Measurements from ENCODE around the gene BRSK1. TPM values are rescaled to one million over a fixed set of nuclear protein-coding genes. Genes with fewer than 3 reads are reported as not detected.

Gene BRSK1
- total RNA-seq, 4 donors from 2014 or later, result 0.68 to 2.3 (median 1.6) TPM

DNA sequence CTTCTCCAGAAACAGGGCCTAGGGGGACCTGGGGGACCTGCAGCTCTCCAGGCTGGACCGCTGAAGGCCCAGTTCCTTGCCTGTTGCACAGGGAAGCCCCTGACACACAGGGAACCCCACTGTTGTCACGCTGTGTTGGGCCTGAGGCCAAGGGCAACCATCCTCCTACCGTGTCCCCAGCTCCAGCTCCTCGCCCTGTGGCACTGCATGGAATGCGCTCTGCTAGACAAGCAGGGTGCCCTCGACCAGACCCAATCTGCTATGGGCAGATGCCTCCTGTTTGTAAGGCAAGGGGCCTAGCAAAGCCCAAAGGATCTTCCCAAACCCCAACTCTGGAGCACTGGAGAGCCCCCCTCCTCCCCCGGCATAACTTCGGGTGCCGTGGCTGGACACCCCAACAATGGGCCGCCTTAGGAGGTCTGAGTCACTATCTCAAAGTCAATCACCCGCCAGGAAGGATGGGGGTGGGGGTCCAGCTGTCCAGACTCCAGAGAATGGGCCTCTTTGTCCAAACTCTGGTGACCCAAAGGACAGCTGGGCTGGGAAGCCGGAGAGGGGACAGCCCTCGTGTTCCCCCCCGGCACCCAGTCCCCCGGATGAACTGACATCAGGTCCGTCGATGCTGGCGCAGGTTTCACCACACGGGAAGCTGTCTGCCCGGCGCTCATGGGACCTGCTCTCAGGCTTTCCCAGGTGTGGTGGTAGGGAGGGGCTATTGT lies 3.7 kb downstream of the BRSK1 start:
- Histone ChIP-seq H3K4me1 (peaks cover 9% of the 10 kb centered on the region), H3K9me3 (no peaks in the 10 kb centered on the region), H3K27ac (no peak overlapping the region), H3K36me3 (no peaks in the 10 kb centered on the region), H3K4me3 (no peak overlapping the region), H3K27me3 (peaks cover 20% of the 10 kb centered on the region)
- no peak for TF ChIP-seq POLR2A (IDR thresholded peaks at IDR 0.05)
- TF ChIP-seq EP300 (IDR thresholded peaks at IDR 0.05), result no peak
- TF ChIP-seq CTCF (IDR thresholded peaks at IDR 0.05), result no peak
- TF ChIP-seq POLR2AphosphoS5 (IDR thresholded peaks at IDR 0.05), result no peak
- 100% methylated on average over 1 of the region's 21 CpGs for WGBS
- DNase-seq (ENCODE audit: low spot score in 2 of 2), result no peak

DNA sequence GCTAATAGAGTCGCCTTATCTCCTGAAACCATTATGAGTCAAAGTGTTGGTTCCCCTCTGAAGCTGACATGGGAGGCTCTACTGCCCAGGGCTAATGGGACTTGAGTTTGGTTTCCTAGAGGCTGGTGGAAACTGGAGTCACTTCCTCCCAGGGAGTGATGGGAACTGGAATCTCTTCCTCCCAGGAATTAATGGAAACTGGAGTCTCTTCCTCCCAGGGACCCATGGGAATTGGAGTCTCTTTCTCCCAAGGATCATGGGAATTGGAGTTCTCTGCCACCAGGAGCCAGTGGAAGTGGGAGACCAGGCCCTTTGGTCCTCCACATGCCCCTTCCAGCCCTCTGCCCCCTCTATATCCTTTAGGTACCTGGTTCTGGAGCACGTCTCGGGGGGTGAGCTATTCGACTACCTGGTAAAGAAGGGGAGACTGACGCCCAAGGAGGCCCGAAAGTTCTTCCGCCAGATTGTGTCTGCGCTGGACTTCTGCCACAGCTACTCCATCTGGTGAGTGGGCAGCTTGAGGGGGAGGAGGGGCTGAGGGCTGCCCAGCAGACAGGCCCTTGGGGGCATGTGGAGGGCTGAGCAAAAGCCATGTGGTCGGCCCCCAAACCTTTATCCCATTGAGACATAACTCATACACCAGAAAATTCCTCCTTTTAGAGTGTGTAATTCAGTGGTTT lies 5.5 kb downstream of the BRSK1 start:
- WGBS, result 84% methylated on average over 3 of the region's 9 CpGs
- TF ChIP-seq POLR2A (IDR thresholded peaks at IDR 0.05), result no peak
- no peak for TF ChIP-seq EP300 (IDR thresholded peaks at IDR 0.05)
- no peak for TF ChIP-seq CTCF (IDR thresholded peaks at IDR 0.05)
- no peak for TF ChIP-seq POLR2AphosphoS5 (IDR thresholded peaks at IDR 0.05)
- no peak overlapping the region for H3K27ac ChIP-seq

DNA sequence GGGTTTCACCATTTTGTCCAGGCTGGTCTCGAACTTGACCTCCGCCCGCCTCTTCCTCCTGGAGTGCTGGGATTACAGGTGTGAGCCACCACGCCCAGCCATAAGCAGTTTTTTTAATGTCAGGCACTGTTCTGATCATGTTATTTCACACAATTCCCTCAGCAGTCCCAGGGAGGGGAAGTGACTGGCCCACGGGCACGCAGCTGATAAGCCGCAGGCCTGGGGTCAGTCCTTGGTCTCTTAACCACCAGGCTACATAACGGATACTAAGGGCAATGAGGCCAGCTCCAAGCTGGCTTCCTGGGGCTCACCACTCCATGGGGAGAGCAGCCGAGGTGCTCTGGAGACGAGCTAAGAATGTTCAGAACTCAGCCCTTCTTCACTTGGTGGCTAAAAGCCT lies 13.5 kb downstream of the BRSK1 start:
- Histone ChIP-seq H3K27me3 (no peaks in the 10 kb centered on the region), H3K36me3 (no peaks in the 10 kb centered on the region), H3K27ac (no peak overlapping the region), H3K4me1 (peaks cover 12% of the 10 kb centered on the region), H3K9me3 (no peaks in the 10 kb centered on the region), H3K4me3 (no peak overlapping the region)
- no peak for DNase-seq (ENCODE audit: low spot score in 2 of 2)
- TF ChIP-seq POLR2A (IDR thresholded peaks at IDR 0.05), result no peak
- TF ChIP-seq POLR2AphosphoS5 (IDR thresholded peaks at IDR 0.05), result no peak
- no peak for TF ChIP-seq EP300 (IDR thresholded peaks at IDR 0.05)
- TF ChIP-seq CTCF (IDR thresholded peaks at IDR 0.05), result no peak
- 86% methylated on average over 10 of the region's 10 CpGs for WGBS

More for the DNA sequence above, 5.5 kb downstream of the BRSK1 start:
- Histone ChIP-seq H3K9me3 (no peaks in the 10 kb centered on the region), H3K4me3 (no peak overlapping the region), H3K4me1 (peaks cover 2% of the 10 kb centered on the region), H3K36me3 (no peaks in the 10 kb centered on the region), H3K27me3 (peaks cover 3% of the 10 kb centered on the region)
- DNase-seq (ENCODE audit: low spot score in 2 of 2), result no peak

- Histone ChIP-seq H3K27me3 (no peaks in the 10 kb centered on the region), H3K4me3 (no peak overlapping the region), H3K27ac (no peak overlapping the region), H3K9me3 (no peaks in the 10 kb centered on the region), H3K4me1 (peaks cover 12% of the 10 kb centered on the region), H3K36me3 (no peaks in the 10 kb centered on the region)
- no peak for DNase-seq (ENCODE audit: low spot score in 2 of 2)
- WGBS, result 95% methylated on average over 9 of the region's 10 CpGs
- TF ChIP-seq POLR2A (IDR thresholded peaks at IDR 0.05) (no peak), CTCF (IDR thresholded peaks at IDR 0.05) (no peak), EP300 (IDR thresholded peaks at IDR 0.05) (no peak), POLR2AphosphoS5 (IDR thresholded peaks at IDR 0.05) (no peak)
Measured at GRCh38 chr19:55299991-55300390, 16.2 kb downstream of the BRSK1 start.

- TF ChIP-seq EP300 (IDR thresholded peaks at IDR 0.05), result no peak
- TF ChIP-seq POLR2AphosphoS5 (IDR thresholded peaks at IDR 0.05), result no peak
- no peak for TF ChIP-seq CTCF (IDR thresholded peaks at IDR 0.05)
- TF ChIP-seq POLR2A (IDR thresholded peaks at IDR 0.05), result no peak
- Histone ChIP-seq H3K4me1 (peaks cover 12% of the 10 kb centered on the region), H3K36me3 (no peaks in the 10 kb centered on the region), H3K27me3 (no peaks in the 10 kb centered on the region), H3K4me3 (no peak overlapping the region), H3K27ac (no peak overlapping the region), H3K9me3 (no peaks in the 10 kb centered on the region)
- 67% methylated on average over 15 of the region's 15 CpGs for WGBS
- no peak for DNase-seq (ENCODE audit: low spot score in 2 of 2)
Measured at GRCh38 chr19:55300886-55301458, 17.2 kb downstream of the BRSK1 start.
